ENCODE measurements around the gene DNAI1.

GRCh38 chr9:34536685-34537084 lies 78.1 kb downstream of the DNAI1 start:
- TF ChIP-seq CTCF (IDR thresholded peaks at IDR 0.05) (no peak), POLR2A (IDR thresholded peaks at IDR 0.05) (no peak)

All from prostate gland (tissue), 2 donors.